PC-3 (cell line): ENCODE data around the gene AHDC1. TPM values are rescaled to one million over a fixed set of nuclear protein-coding genes. Genes with fewer than 3 reads are reported as not detected.

Source experiments
- ATAC-seq: fragments of 200-7000 bp; cut with Tn5 transposase; 2 replicates; pipeline ENCODE4 v1.9.1; 2020; ENCODE audit warnings: mild to moderate bottlenecking, moderate library complexity
- BruUV-seq: library from RNA; stranded (reverse); fragments of 400-500 nt; replicated peaks from 2 replicates; lab custom pipeline; 2021; lab: Mats Ljungman, UMichigan
- CTCF ChIA-PET: fragments of 300-600 bp; sonication (Branson Sonifier 250); formaldehyde crosslinking; loops from one replicate; lab custom pipeline; 2022; ENCODE audit warnings: antibody characterized with exemption; lab: Charles Lee
- POLR2A ChIA-PET: fragments of 300-600 bp; sonication (Branson Sonifier 250); formaldehyde crosslinking; loops from one replicate; lab custom pipeline; 2022; ENCODE audit warnings: antibody characterized with exemption; ENCODE audit not compliant: unreplicated experiment; lab: Charles Lee
- DNase-seq: peaks from one replicate; pipeline ENCODE4 v3.0.0-alpha.2; 2015
- H2AFZ ChIP-seq: fragments of 300-600 bp; sonication (generic); 2 replicates; pipeline ENCODE4 v1.6.0; 2016; ENCODE audit warnings: antibody characterized with exemption, low read length
- H3F3A ChIP-seq: fragments of 300-600 bp; sonication (generic); one replicate; pipeline ENCODE4 v1.6.0; 2017; ENCODE audit warnings: antibody characterized with exemption, low read length, control low read depth, mild to moderate bottlenecking; ENCODE audit not compliant: unreplicated experiment
- H3K27ac ChIP-seq: fragments of 300-600 bp; sonication (generic); 2 replicates; pipeline ENCODE4 v1.5.1; 2016; ENCODE audit warnings: mild to moderate bottlenecking, low read length
- H3K27me3 ChIP-seq: fragments of 300-600 bp; sonication (generic); 2 replicates; pipeline ENCODE4 v1.6.1; 2016; ENCODE audit warnings: low read length, mixed read lengths
- H3K36me3 ChIP-seq: fragments of 300-600 bp; sonication (generic); 2 replicates; pipeline ENCODE4 v1.6.1; 2016; ENCODE audit warnings: low read depth, mixed run types, low read length, mixed read lengths
- H3K4me1 ChIP-seq: fragments of 300-600 bp; sonication (generic); 2 replicates; pipeline ENCODE4 v1.5.1; 2016; ENCODE audit warnings: low read length; ENCODE audit not compliant: insufficient read depth
- H3K4me2 ChIP-seq: fragments of 300-600 bp; sonication (generic); 2 replicates; pipeline ENCODE4 v1.6.0; 2016; ENCODE audit warnings: low read length
- H3K4me3 ChIP-seq: fragments of 300-600 bp; sonication (generic); 2 replicates; pipeline ENCODE4 v1.5.1; 2016; ENCODE audit warnings: mild to moderate bottlenecking, low read length, mixed read lengths
- H3K79me2 ChIP-seq: fragments of 300-600 bp; sonication (generic); 2 replicates; pipeline ENCODE4 v1.6.1; 2017; ENCODE audit warnings: low read length, mixed read lengths
- H3K9ac ChIP-seq: fragments of 300-600 bp; sonication (generic); 2 replicates; pipeline ENCODE4 v1.6.0; 2016; ENCODE audit warnings: mild to moderate bottlenecking, low read length
- H3K9me2 ChIP-seq: fragments of 300-600 bp; sonication (generic); replicated peaks from 2 replicates; pipeline ENCODE4 v1.6.1; 2016; ENCODE audit warnings: mixed run types, low read length, mixed read lengths
- H3K9me3 ChIP-seq: fragments of 300-600 bp; sonication (generic); 2 replicates; pipeline ENCODE4 v1.6.1; 2016; ENCODE audit warnings: low read length, mixed read lengths
- H4K20me1 ChIP-seq: fragments of 300-600 bp; sonication (generic); 2 replicates; pipeline ENCODE4 v1.6.1; 2016; ENCODE audit warnings: low read length, mixed read lengths
- CTCF ChIP-seq: fragments of 300-600 bp; sonication (generic); conservative IDR thresholded peaks from 2 replicates; pipeline ENCODE4 v1.5.1; 2017; ENCODE audit warnings: antibody characterized with exemption, low read depth, mild to moderate bottlenecking, low read length
- EZH2 ChIP-seq: fragments of 300-600 bp; sonication (generic); IDR thresholded peaks from one replicate; pipeline ENCODE4 v1.6.1; 2017; ENCODE audit warnings: antibody characterized with exemption, mild to moderate bottlenecking, low read length; ENCODE audit not compliant: unreplicated experiment
- EZH2phosphoT487 ChIP-seq: fragments of 300-600 bp; sonication (generic); IDR thresholded peaks from 2 replicates; pipeline ENCODE4 v1.6.1; 2018; ENCODE audit warnings: mild to moderate bottlenecking, antibody characterized with exemption, low read length, borderline replicate concordance
- intact Hi-C: fragments of 100-400 bp; cut with micrococcal nuclease; formaldehyde crosslinking; loops from 2 replicates; pipeline ENCODE4 v1.9.0; 2023
- total RNA-seq: library from RNA; depleted of rRNA; stranded (reverse); fragments of >200 nt; gene quantifications from 2 replicates; pipeline ENCODE4 v1.2.3, GENCODE V29; 2014

AHDC1 gene
- total RNA-seq, 1 experiment from 2014 or later, result 15.2 TPM

- no peak overlapping the region for H3K4me3 ChIP-seq
- no TSS peak for BruUV-seq
- TF ChIP-seq EZH2phosphoT487 (no peak), EZH2 (no peak), CTCF (no peak)
- H3K9me2 ChIP-seq, result no peaks in the 10 kb centered on the region
- CTCF ChIA-PET, result no interaction called here
- H3K79me2 ChIP-seq, result no peaks in the 10 kb centered on the region
- no peaks in the 10 kb centered on the region for H3K4me1 ChIP-seq
- H2AFZ ChIP-seq, result no peak overlapping the region
- no peaks in the 10 kb centered on the region for H3F3A ChIP-seq
- DNase-seq, result no peak
- intact Hi-C loops, result no loop called here
- H3K27ac ChIP-seq, result no peak overlapping the region
- no peak overlapping the region for H3K9ac ChIP-seq
- no peaks in the 10 kb centered on the region for H3K36me3 ChIP-seq
- ATAC-seq, result no peak
- no peak overlapping the region for H3K4me2 ChIP-seq
- H3K27me3 ChIP-seq, result no peaks in the 10 kb centered on the region
- no peaks in the 10 kb centered on the region for H4K20me1 ChIP-seq
- H3K9me3 ChIP-seq, result no peaks in the 10 kb centered on the region
- POLR2A ChIA-PET, result no interaction called here
Measured at GRCh38 chr1:27614625-27615344, 10.8 kb upstream of the AHDC1 start.

- H3F3A ChIP-seq, result no peaks in the 10 kb centered on the region
- H3K9me3 ChIP-seq, result no peaks in the 10 kb centered on the region
- H3K79me2 ChIP-seq, result no peaks in the 10 kb centered on the region
- H3K9me2 ChIP-seq, result no peaks in the 10 kb centered on the region
- H2AFZ ChIP-seq, result no peak overlapping the region
- DNase-seq (no peak), ATAC-seq (no peak)
- no peak overlapping the region for H3K4me3 ChIP-seq
- intact Hi-C loops, result no loop called here
- H4K20me1 ChIP-seq, result no peaks in the 10 kb centered on the region
- H3K9ac ChIP-seq, result no peak overlapping the region
- CTCF ChIA-PET, result no interaction called here
- no peak overlapping the region for H3K4me2 ChIP-seq
- no peaks in the 10 kb centered on the region for H3K27me3 ChIP-seq
- H3K36me3 ChIP-seq, result no peaks in the 10 kb centered on the region
- TF ChIP-seq CTCF (no peak), EZH2phosphoT487 (no peak), EZH2 (no peak)
- BruUV-seq, result no TSS peak
- no peaks in the 10 kb centered on the region for H3K4me1 ChIP-seq
- no peak overlapping the region for H3K27ac ChIP-seq
- POLR2A ChIA-PET, result no interaction called here
Measured at GRCh38 chr1:27614043-27614624, 10.2 kb upstream of the AHDC1 start.

- Histone ChIP-seq H4K20me1 (no peaks in the 10 kb centered on the region), H3K9ac (no peak overlapping the region), H2AFZ (no peak overlapping the region), H3F3A (no peaks in the 10 kb centered on the region), H3K27me3 (no peaks in the 10 kb centered on the region), H3K27ac (no peak overlapping the region), H3K9me3 (no peaks in the 10 kb centered on the region), H3K4me2 (no peak overlapping the region), H3K36me3 (no peaks in the 10 kb centered on the region), H3K79me2 (no peaks in the 10 kb centered on the region), H3K4me3 (no peak overlapping the region), H3K9me2 (no peaks in the 10 kb centered on the region), H3K4me1 (no peaks in the 10 kb centered on the region)
- no peak for DNase-seq
- ChIA-PET POLR2A (no interaction called here), CTCF (no interaction called here)
- BruUV-seq, result no TSS peak
- TF ChIP-seq EZH2 (no peak), CTCF (no peak), EZH2phosphoT487 (no peak)
- no peak for ATAC-seq
- intact Hi-C loops, result no loop called here
Measured at GRCh38 chr1:27612718-27613117, 8.8 kb upstream of the AHDC1 start.
